VCaP (cell line): ENCODE results near the gene TBC1D10B.

Source experiments
- H3K27ac ChIP-seq: fragments of 450-650 bp; 2 replicates; pipeline ENCODE4 v1.5.1; 2017
- TF ChIP-seq, protein P1 (sequence below): fragments of 450-650 bp; conservative IDR thresholded peaks from 2 replicates; pipeline ENCODE4 v1.5.1; 2017; ENCODE audit warnings: mild to moderate bottlenecking, moderate library complexity

Gene TBC1D10B

GRCh38 chr16:30375864-30376263, 5.6 kb upstream of the TBC1D10B start:
- H3K27ac ChIP-seq: no peak overlapping the region
- TF ChIP-seq, protein P1, sequence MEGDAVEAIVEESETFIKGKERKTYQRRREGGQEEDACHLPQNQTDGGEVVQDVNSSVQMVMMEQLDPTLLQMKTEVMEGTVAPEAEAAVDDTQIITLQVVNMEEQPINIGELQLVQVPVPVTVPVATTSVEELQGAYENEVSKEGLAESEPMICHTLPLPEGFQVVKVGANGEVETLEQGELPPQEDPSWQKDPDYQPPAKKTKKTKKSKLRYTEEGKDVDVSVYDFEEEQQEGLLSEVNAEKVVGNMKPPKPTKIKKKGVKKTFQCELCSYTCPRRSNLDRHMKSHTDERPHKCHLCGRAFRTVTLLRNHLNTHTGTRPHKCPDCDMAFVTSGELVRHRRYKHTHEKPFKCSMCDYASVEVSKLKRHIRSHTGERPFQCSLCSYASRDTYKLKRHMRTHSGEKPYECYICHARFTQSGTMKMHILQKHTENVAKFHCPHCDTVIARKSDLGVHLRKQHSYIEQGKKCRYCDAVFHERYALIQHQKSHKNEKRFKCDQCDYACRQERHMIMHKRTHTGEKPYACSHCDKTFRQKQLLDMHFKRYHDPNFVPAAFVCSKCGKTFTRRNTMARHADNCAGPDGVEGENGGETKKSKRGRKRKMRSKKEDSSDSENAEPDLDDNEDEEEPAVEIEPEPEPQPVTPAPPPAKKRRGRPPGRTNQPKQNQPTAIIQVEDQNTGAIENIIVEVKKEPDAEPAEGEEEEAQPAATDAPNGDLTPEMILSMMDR: no peak

DNA sequence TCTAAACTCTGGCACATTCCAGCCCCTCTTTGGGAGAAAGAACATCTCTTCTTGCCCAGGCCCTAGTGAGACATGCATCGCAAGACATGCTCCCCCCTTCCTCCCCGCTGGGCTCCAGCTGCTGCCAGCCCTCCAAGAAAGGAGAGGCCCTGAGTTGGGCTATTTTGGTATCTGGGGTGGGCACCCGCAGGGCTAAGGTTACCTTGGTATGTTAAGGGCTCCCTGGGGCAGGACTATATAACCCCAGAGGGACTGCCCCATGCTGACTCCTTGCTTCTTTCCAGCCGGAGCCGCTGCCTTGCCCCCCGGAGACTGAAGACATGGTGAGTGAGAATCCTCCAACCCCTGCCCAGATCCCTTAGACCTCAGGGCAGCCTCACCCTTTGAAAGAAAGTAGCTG, 4.2 kb upstream of the TBC1D10B start, which contains the start of gene MYL11:
Gene MYL11 (plus strand): TSS at position 265 of the 400 bp plus-strand sequence. CDS start 56 bp downstream, at position 321.
- TF ChIP-seq, protein P1: no peak
- no peak within 1 kb of the TSS for H3K27ac ChIP-seq

- TF ChIP-seq, protein P1: no peak
- no peak overlapping the region for H3K27ac ChIP-seq
Measured at GRCh38 chr16:30372725-30373124, 2.4 kb upstream of the TBC1D10B start.

GRCh38 chr16:30372038-30372712, 1.9 kb upstream of the TBC1D10B start:
- H3K27ac ChIP-seq: no peak overlapping the region; the same call in 1 of the 2 replicates
- TF ChIP-seq, protein P1: no peak

- TF ChIP-seq, protein P1: no peak
- H3K27ac ChIP-seq: peak overlapping the region; percentile 71
Measured at GRCh38 chr16:30371248-30371816, 1.0 kb upstream of the TBC1D10B start.

- TF ChIP-seq, protein P1: peak; percentile 13; the same call in 1 of the 2 replicates
- H3K27ac ChIP-seq: peak overlapping the region; percentile 81
Measured at GRCh38 chr16:30369938-30370455, 297 bp downstream of the TBC1D10B start.

- TF ChIP-seq, protein P1: no peak
- H3K27ac ChIP-seq: peak overlapping the region; percentile 81
Measured at GRCh38 chr16:30369091-30369937, 980 bp downstream of the TBC1D10B start.
